IMR-90 (cell line): ENCODE results near the gene SERPING1. TPM values are rescaled to one million over a fixed set of nuclear protein-coding genes. Genes with fewer than 3 reads are reported as not detected.

Experiments
- ATAC-seq: fragments of 200-7000 bp; cut with Tn5 transposase; 2 replicates; pipeline ENCODE4 v1.9.1; 2020; ENCODE audit warnings: low read depth, mild to moderate bottlenecking, moderate library complexity
- BruUV-seq: library from RNA; stranded (reverse); fragments of 400-500 nt; replicated peaks from 2 replicates; lab custom pipeline; 2021; lab: Mats Ljungman, UMichigan
- CTCF ChIA-PET: fragments of 300-600 bp; formaldehyde crosslinking; extraction: SDS; loops from one replicate; lab custom pipeline; 2021; ENCODE audit warnings: antibody characterized with exemption; lab: Yijun Ruan, JAX
- POLR2A ChIA-PET: fragments of 300-600 bp; sonication (Branson Sonifier 250); formaldehyde crosslinking; loops from one replicate; lab custom pipeline; 2022; ENCODE audit warnings: antibody characterized with exemption; ENCODE audit not compliant: unreplicated experiment; lab: Charles Lee
- DNase-seq: peaks from one replicate; pipeline ENCODE4 v3.0.0; 2013
- H2AFZ ChIP-seq: replicated peaks from 2 replicates; pipeline ENCODE3; 2013; ENCODE audit warnings: low read length, mild to moderate bottlenecking; ENCODE audit not compliant: poor library complexity
- H2AK5ac ChIP-seq: 2 replicates; pipeline ENCODE4 v1.6.1; 2013; ENCODE audit warnings: low read depth, low read length, inconsistent platforms
- H2AK9ac ChIP-seq: replicated peaks from 2 replicates; pipeline ENCODE3; 2013; ENCODE audit warnings: mild to moderate bottlenecking, low read depth, low read length, moderate library complexity; ENCODE audit not compliant: poor library complexity
- H2BK120ac ChIP-seq: 2 replicates; pipeline ENCODE4 v1.6.1; 2013; ENCODE audit warnings: low read depth, low read length, inconsistent platforms
- H2BK15ac ChIP-seq: 3 replicates; pipeline ENCODE4 v1.6.1; 2013; ENCODE audit warnings: low read depth, low read length, inconsistent platforms
- H2BK20ac ChIP-seq: 2 replicates; pipeline ENCODE4 v1.6.1; 2013; ENCODE audit warnings: low read depth, mild to moderate bottlenecking, inconsistent platforms, low read length, moderate library complexity
- H2BK5ac ChIP-seq: 2 replicates; pipeline ENCODE4 v1.6.1; 2013; ENCODE audit warnings: mild to moderate bottlenecking, low read depth, low read length, inconsistent platforms; ENCODE audit not compliant: poor library complexity, severe bottlenecking
- H3K14ac ChIP-seq: replicated peaks from 2 replicates; pipeline ENCODE4 v1.6.1; 2013; ENCODE audit warnings: low read depth, low read length, inconsistent platforms
- H3K18ac ChIP-seq: 2 replicates; pipeline ENCODE4 v1.6.1; 2013; ENCODE audit warnings: low read depth, low read length, control low read depth
- H3K23ac ChIP-seq: 2 replicates; pipeline ENCODE4 v1.6.1; 2013; ENCODE audit warnings: low read depth, low read length, inconsistent platforms
- H3K27ac ChIP-seq: 2 replicates; pipeline ENCODE4 v1.5.1; 2013; ENCODE audit warnings: mild to moderate bottlenecking, control low read depth, low read length; ENCODE audit not compliant: insufficient read depth
- H3K27me3 ChIP-seq: 2 replicates; pipeline ENCODE4 v1.6.1; 2013; ENCODE audit warnings: low read length; ENCODE audit not compliant: control insufficient read depth, insufficient read depth
- H3K36me3 ChIP-seq: 2 replicates; pipeline ENCODE4 v1.6.1; 2013; ENCODE audit warnings: low read length, mixed read lengths; ENCODE audit not compliant: control insufficient read depth, insufficient read depth
- H3K4ac ChIP-seq: 2 replicates; pipeline ENCODE4 v1.6.1; 2013; ENCODE audit warnings: low read depth, low read length, inconsistent platforms
- H3K4me1 ChIP-seq: 2 replicates; pipeline ENCODE4 v1.6.1; 2013; ENCODE audit warnings: low read length, mixed read lengths; ENCODE audit not compliant: control insufficient read depth, insufficient read depth
- H3K4me2 ChIP-seq: 2 replicates; pipeline ENCODE4 v1.6.1; 2013; ENCODE audit warnings: low read depth, mild to moderate bottlenecking, control low read depth, low read length, moderate library complexity
- H3K4me3 ChIP-seq: 2 replicates; pipeline ENCODE4 v1.5.1; 2013; ENCODE audit warnings: low read depth, mild to moderate bottlenecking, control low read depth, low read length, moderate library complexity; ENCODE audit not compliant: insufficient read depth
- H3K56ac ChIP-seq: 2 replicates; pipeline ENCODE4 v1.6.1; 2013; ENCODE audit warnings: low read length, inconsistent platforms; ENCODE audit not compliant: insufficient read depth; ENCODE audit errors: extremely low read depth
- H3K79me1 ChIP-seq, 2 experiments: 2 replicates each; pipeline ENCODE4 v1.6.1; 2013; ENCODE audit warnings: low read length in 2 of 2, inconsistent platforms in 1 of 2, low read depth in 1 of 2
- H3K9ac ChIP-seq: 2 replicates; pipeline ENCODE4 v1.6.1; 2013; ENCODE audit warnings: low read depth, low read length, control low read depth
- H3K9me1 ChIP-seq: 2 replicates; pipeline ENCODE4 v1.6.1; 2013; ENCODE audit warnings: low read length, inconsistent platforms; ENCODE audit not compliant: insufficient read depth
- H3K9me3 ChIP-seq: 2 replicates; pipeline ENCODE4 v1.6.1; 2013; ENCODE audit warnings: low read length; ENCODE audit not compliant: control insufficient read depth, insufficient read depth
- H4K20me1 ChIP-seq: 2 replicates; pipeline ENCODE4 v1.6.1; 2013; ENCODE audit warnings: low read length, inconsistent platforms; ENCODE audit not compliant: insufficient read depth
- H4K5ac ChIP-seq: 2 replicates; pipeline ENCODE4 v1.6.1; 2013; ENCODE audit warnings: mild to moderate bottlenecking, low read depth, low read length, control low read depth
- H4K8ac ChIP-seq, 2 experiments: 2 replicates each; pipeline ENCODE4 v1.6.1; 2013; ENCODE audit warnings: low read depth in 2 of 2, low read length in 2 of 2, control low read depth in 1 of 2, inconsistent platforms in 1 of 2
- H4K91ac ChIP-seq: 2 replicates; pipeline ENCODE4 v1.6.1; 2013; ENCODE audit warnings: low read depth, low read length, inconsistent platforms; ENCODE audit not compliant: insufficient read depth
- RCOR1 ChIP-seq: IDR thresholded peaks from 2 replicates; pipeline ENCODE4 v1.6.1; 2012; ENCODE audit warnings: mild to moderate bottlenecking, low read length, improper control_type of control experiment; ENCODE audit not compliant: insufficient replicate concordance
- WGBS, 2 experiments: methylation state at CpG; one replicate each; pipeline versions ENCODE4 v1.1.5 to v1.1.7; 2013; ENCODE audit warnings: missing lambda C conversion rate in 2 of 2; ENCODE audit not compliant: insufficient read length in 1 of 2; ENCODE audit errors: extremely low coverage in 2 of 2; 5-methylcytosine and 5-hydroxymethylcytosine counted together
- dilution Hi-C: fragments of 300-500 bp; cut with HindIII; formaldehyde crosslinking; loops from one replicate; pipeline ENCODE4 v1.14.3; 2018; ENCODE audit warnings: low sequenced_read_pairs; ENCODE audit not compliant: unreplicated experiment
- in situ Hi-C: fragments of 300-500 bp; cut with MboI; formaldehyde crosslinking; loops from 3 replicates; pipeline ENCODE4 v1.14.3; 2019; ENCODE audit warnings: low sequenced_read_pairs, inconsistent platforms, mixed read lengths
- intact Hi-C: fragments of 100-400 bp; cut with micrococcal nuclease; formaldehyde crosslinking; loops from 2 replicates; pipeline ENCODE4 v1.10.0; 2022
- polyA plus RNA-seq, 3 experiments: library from polyadenylated mRNA; depleted of rRNA; stranded (reverse); fragments of >200 nt; gene quantifications; 2 replicates each; pipeline ENCODE4 v1.2.3, GENCODE V29; 2012; ENCODE audit warnings: low replicate concordance in 1 of 3
- total RNA-seq: library from RNA; depleted of rRNA; stranded (reverse); fragments of >200 nt; gene quantifications from 2 replicates; pipeline ENCODE4 v1.2.3, GENCODE V29; 2012
- TF ChIP-seq, protein P1 (sequence below): conservative IDR thresholded peaks from 2 replicates; pipeline ENCODE4 v1.5.1; 2012; ENCODE audit warnings: mild to moderate bottlenecking, low read depth, low read length, improper control_type of control experiment

Gene SERPING1
- total and polyA plus RNA-seq, 2 of the 4 experiments (the other 2 are of a cell fraction): 2.0 to 30.7 TPM

GRCh38 chr11:57662893-57663292 lies 65.4 kb downstream of the SERPING1 start:
- no peak overlapping the region for H2BK120ac ChIP-seq
- H4K5ac ChIP-seq: no peak overlapping the region
- H3K27ac ChIP-seq: no peak overlapping the region
- peaks cover 17% of the 10 kb centered on the region for H3K36me3 ChIP-seq
- no peak overlapping the region for H3K23ac ChIP-seq
- no peak overlapping the region for H3K18ac ChIP-seq
- WGBS, 2 experiments: no CpG with 5 or more reads among the region's 4 CpGs
- no peak overlapping the region for H2AFZ ChIP-seq
- H3K4ac ChIP-seq: no peak overlapping the region
- H3K9ac ChIP-seq: no peak overlapping the region
- ATAC-seq: no peak
- TF ChIP-seq RCOR1: no peak
- TF ChIP-seq, protein P1, sequence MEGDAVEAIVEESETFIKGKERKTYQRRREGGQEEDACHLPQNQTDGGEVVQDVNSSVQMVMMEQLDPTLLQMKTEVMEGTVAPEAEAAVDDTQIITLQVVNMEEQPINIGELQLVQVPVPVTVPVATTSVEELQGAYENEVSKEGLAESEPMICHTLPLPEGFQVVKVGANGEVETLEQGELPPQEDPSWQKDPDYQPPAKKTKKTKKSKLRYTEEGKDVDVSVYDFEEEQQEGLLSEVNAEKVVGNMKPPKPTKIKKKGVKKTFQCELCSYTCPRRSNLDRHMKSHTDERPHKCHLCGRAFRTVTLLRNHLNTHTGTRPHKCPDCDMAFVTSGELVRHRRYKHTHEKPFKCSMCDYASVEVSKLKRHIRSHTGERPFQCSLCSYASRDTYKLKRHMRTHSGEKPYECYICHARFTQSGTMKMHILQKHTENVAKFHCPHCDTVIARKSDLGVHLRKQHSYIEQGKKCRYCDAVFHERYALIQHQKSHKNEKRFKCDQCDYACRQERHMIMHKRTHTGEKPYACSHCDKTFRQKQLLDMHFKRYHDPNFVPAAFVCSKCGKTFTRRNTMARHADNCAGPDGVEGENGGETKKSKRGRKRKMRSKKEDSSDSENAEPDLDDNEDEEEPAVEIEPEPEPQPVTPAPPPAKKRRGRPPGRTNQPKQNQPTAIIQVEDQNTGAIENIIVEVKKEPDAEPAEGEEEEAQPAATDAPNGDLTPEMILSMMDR: 0 out of 2 replicates have a peak, but pooled peaks have one; percentile 16
- intact Hi-C loops (no loop called here), dilution Hi-C loops (no loop called here), in situ Hi-C loops (no loop called here)
- no peak overlapping the region for H4K8ac ChIP-seq
- no peaks in the 10 kb centered on the region; the same call in 1 of the 2 replicates for H4K20me1 ChIP-seq
- no peak overlapping the region for H2AK9ac ChIP-seq
- H3K56ac ChIP-seq: no peak overlapping the region
- H3K14ac ChIP-seq: no peak overlapping the region
- H2BK5ac ChIP-seq: no peak overlapping the region
- H3K9me1 ChIP-seq: no peaks in the 10 kb centered on the region
- no peak overlapping the region for H2AK5ac ChIP-seq
- H3K4me3 ChIP-seq: no peak overlapping the region
- no peak overlapping the region for H2BK20ac ChIP-seq
- ChIA-PET POLR2A (no interaction called here), CTCF (interaction anchor here (0.6 to 0.7 kb wide), 2 partner anchors 23 to 323 kb away, joined by 4 read pairs; no protein-coding TSS in a partner anchor)
- H3K27me3 ChIP-seq: no peaks in the 10 kb centered on the region
- no peak overlapping the region for H3K4me2 ChIP-seq
- H2BK15ac ChIP-seq: no peak overlapping the region
- H3K79me1 ChIP-seq: peaks cover 8 to 18% of the 10 kb centered on the region in 2 experiments
- H3K9me3 ChIP-seq: no peaks in the 10 kb centered on the region
- H4K91ac ChIP-seq: no peak overlapping the region
- peaks cover 2% of the 10 kb centered on the region; the same call in 1 of the 2 replicates for H3K4me1 ChIP-seq
- no TSS peak for BruUV-seq
- no peak for DNase-seq
